RCC 7860 (cell line): ENCODE results near the gene PHF21B.

Source experiments
- DNase-seq: peaks from one replicate; pipeline ENCODE4 v3.0.0-alpha.2; 2015; ENCODE audit warnings: low spot score
- FAIRE-seq: peaks from 2 replicates; lab custom pipeline; 2012; peaks lifted over from hg19 to GRCh38; lab: Jason Lieb, UNC

The PHF21B gene

GRCh38 chr22:44992166-44992565, 17.6 kb downstream of the PHF21B start:
- FAIRE-seq (no peak), DNase-seq (no peak)

- no peak for FAIRE-seq
- no peak for DNase-seq
These were observed 18.6 kb downstream of the PHF21B start for GRCh38 chr22:44991218-44991617.

GRCh38 chr22:44990810-44991209, 19.0 kb downstream of the PHF21B start:
- FAIRE-seq (no peak), DNase-seq (no peak)

GRCh38 chr22:44990328-44990727, 19.5 kb downstream of the PHF21B start:
- FAIRE-seq (no peak), DNase-seq (no peak)

- FAIRE-seq (no peak), DNase-seq (no peak)
These were observed 21.1 kb downstream of the PHF21B start for GRCh38 chr22:44988671-44989070.

- FAIRE-seq = no peak
- DNase-seq = no peak
These were observed 22.9 kb downstream of the PHF21B start for GRCh38 chr22:44986926-44987325.

GRCh38 chr22:44985906-44986527, 23.8 kb downstream of the PHF21B start:
- no peak for FAIRE-seq
- DNase-seq = no peak

- DNase-seq (no peak), FAIRE-seq (no peak)
These were observed 25.8 kb downstream of the PHF21B start for GRCh38 chr22:44983878-44984482.

GRCh38 chr22:44982445-44982844, 27.4 kb downstream of the PHF21B start:
- DNase-seq (no peak), FAIRE-seq (no peak)

- FAIRE-seq (no peak), DNase-seq (no peak)
These were observed 27.9 kb downstream of the PHF21B start for GRCh38 chr22:44981857-44982256.

GRCh38 chr22:44979154-44979553, 30.7 kb downstream of the PHF21B start:
- FAIRE-seq (no peak), DNase-seq (no peak)

GRCh38 chr22:44975427-44976262, 34.2 kb downstream of the PHF21B start:
- DNase-seq = peak; percentile 44
- FAIRE-seq = no peak

- no peak for FAIRE-seq
- DNase-seq = no peak
These were observed 35.4 kb downstream of the PHF21B start for GRCh38 chr22:44974454-44974853.

GRCh38 chr22:44973829-44974228, 36.0 kb downstream of the PHF21B start:
- FAIRE-seq = no peak
- DNase-seq = no peak

- FAIRE-seq (no peak), DNase-seq (no peak)
These were observed 37.3 kb downstream of the PHF21B start for GRCh38 chr22:44972363-44973083.

GRCh38 chr22:44971651-44972362, 38.0 kb downstream of the PHF21B start:
- DNase-seq (no peak), FAIRE-seq (no peak)

GRCh38 chr22:44970291-44970690, 39.5 kb downstream of the PHF21B start:
- no peak for FAIRE-seq
- DNase-seq = no peak

- DNase-seq = no peak
- FAIRE-seq = no peak
These were observed 40.0 kb downstream of the PHF21B start for GRCh38 chr22:44969817-44970216.

GRCh38 chr22:44968736-44969135, 41.1 kb downstream of the PHF21B start:
- FAIRE-seq = no peak
- no peak for DNase-seq

- no peak for FAIRE-seq
- DNase-seq = no peak
These were observed 44.6 kb downstream of the PHF21B start for GRCh38 chr22:44965171-44965570.

GRCh38 chr22:44964722-44965078, 45.1 kb downstream of the PHF21B start:
- FAIRE-seq = no peak
- no peak for DNase-seq
